Measurements from ENCODE around the gene PURA.

The PURA gene

DNA sequence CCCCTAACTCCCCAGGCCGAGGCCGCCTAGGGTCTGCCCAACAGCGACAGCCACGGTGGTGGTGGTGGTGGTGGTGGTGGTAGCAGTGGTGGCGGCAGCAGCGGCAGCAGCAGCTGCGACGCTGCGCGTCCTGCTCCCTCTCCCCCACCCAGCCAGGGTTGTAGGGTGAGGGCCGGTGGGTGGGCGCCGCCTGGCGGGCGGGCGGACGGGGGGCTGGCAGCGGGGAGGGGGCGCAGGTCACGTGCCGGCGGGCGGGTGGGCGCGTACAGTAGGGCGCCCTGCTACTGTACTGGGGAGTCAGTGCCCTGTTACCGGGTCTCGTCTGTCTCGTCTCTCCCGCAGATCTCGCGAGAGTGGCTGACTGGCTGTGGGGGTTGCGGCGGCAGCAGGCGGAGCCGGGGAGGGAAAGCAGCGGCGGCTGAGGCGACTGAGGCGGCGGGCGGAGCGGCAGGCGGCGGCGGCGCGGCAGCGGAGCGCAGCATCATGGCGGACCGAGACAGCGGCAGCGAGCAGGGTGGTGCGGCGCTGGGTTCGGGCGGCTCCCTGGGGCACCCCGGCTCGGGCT is at the start of gene PURA:
PURA (plus strand) TSS at position 411 of the 565 bp plus-strand sequence; CDS start at position 484, 73 bp downstream.
- peak; percentile 83 for DNase-seq (ENCODE audit: low spot score)

GRCh38 chr5:140072812-140073211 is 41.1 kb upstream of the PURA start:
- no peak for DNase-seq (ENCODE audit: low spot score)

DNA sequence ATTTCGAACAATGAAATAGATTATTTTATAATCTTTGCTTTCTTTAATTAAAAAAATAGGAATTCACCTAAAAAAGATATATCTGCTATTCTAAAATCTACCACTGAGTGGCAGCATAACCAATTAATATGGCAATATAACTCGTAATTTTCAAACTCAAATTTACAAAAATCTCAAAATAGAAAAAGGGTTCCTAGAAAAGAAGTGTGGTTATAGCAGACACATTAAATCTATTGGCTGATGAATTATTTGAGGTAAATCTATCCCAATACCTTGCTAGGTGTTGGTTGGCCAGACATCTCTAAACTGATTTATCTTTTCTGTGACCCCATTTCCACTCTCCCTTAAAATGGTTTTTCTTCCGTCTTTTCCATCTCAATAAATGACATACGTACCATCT is 40.6 kb upstream of the PURA start:
- no peak for DNase-seq (ENCODE audit: low spot score)

DNA sequence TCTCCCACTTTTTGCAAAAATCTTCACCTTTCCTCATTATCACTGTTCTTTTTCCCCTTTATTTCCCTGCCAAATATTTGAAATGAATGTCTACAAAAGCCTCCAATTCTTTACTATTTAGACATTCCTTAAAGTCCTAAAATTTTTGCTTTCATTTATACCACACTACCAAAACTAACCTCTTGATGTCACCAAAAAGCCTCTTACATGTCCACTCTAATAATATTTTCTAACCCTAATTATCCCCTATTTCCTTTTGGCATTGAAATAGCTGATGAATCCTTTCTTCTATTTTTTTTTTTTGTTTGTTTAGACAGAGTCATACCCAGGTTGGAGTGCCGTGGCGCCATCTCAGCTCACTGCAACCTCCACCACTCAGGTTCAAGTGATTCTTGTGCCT is 38.5 kb upstream of the PURA start:
- no peak for DNase-seq (ENCODE audit: low spot score)

GRCh38 chr5:140076142-140076541 is 37.8 kb upstream of the PURA start:
- no peak for DNase-seq (ENCODE audit: low spot score)

DNA sequence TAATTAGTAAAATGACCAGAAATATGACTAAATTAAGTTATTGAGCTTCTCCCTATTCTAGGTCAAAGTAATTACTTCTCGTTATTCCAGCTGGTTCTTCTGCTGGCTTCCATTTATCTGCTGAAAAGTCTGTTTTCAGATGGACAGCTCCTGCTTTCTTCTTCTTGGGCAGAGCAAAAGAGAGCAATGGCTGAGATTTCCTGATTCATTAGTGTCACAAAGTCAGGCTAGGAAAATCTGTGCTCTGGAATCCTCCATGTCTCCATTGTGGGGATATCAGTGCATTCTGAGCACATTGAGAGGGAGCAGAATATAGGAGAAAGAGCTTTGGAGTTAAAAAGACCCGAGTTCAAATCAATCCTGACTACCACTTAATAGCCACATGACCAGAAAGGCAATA is 37.1 kb upstream of the PURA start:
- no peak for DNase-seq (ENCODE audit: low spot score)

DNA sequence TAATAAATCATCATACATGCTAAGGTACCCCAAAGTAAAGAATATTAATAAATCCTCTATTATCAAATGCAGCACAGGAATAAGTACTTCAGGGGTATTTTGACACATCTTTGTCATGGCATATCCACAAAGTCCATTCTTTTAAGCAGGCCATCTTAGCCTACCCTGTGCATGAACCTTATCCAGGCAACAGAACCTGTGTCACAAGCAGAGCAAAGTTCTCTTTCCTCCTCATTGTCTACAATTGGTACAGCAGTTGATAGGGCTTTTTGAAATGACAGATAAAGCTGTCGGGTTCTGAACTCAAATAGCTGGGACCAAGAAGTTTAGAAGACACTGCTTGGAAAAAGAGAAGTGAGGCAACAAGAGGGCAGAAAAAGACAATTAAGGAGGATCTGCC is 30.8 kb upstream of the PURA start:
- no peak for DNase-seq (ENCODE audit: low spot score)

GRCh38 chr5:140083650-140084049 is 30.3 kb upstream of the PURA start:
- no peak for DNase-seq (ENCODE audit: low spot score)

- no peak for DNase-seq (ENCODE audit: low spot score)
Observed at GRCh38 chr5:140084541-140084940, 29.4 kb upstream of the PURA start.

DNA sequence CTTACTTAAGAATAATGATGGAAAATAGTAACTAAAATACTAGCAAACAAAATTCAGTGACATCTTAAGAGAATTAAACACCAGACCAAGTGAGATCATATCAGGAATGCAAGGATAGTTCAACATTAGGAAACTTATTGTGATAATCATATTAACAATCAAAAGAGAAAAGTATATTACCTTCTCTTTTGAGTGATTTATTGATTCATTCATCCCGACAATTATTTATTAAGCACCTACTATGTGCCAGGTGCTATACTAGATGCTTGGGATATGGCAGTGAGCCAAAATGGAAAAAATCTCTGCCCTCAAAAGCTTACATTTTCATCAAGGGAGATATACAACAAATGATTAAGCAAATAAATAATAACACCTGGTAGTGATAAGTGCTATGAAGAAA is 23.7 kb upstream of the PURA start:
- DNase-seq (ENCODE audit: low spot score): no peak

- no peak for DNase-seq (ENCODE audit: low spot score)
Observed at GRCh38 chr5:140093179-140093578, 20.7 kb upstream of the PURA start.

DNA sequence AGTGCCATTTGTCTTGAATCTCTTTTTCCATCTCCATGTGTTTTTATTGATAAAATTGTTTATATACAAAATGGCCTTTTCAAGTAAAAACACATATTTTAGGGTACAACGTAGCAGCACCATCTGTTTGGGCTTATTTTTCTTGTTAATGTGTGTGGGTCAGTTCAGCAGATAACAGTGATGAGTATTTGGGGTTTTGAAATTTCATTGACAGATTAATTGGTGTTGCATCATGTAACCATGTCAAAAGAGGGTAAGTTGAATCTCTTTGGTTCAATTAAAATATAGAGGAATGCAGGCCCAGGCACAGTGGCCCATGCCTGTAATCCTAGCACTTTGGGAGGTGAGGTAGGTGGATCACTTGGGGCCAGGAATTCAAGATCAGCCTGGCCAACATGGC is 20.0 kb upstream of the PURA start:
- no peak for DNase-seq (ENCODE audit: low spot score)

- no peak for DNase-seq (ENCODE audit: low spot score)
Observed at GRCh38 chr5:140094889-140095288, 19.0 kb upstream of the PURA start.

DNA sequence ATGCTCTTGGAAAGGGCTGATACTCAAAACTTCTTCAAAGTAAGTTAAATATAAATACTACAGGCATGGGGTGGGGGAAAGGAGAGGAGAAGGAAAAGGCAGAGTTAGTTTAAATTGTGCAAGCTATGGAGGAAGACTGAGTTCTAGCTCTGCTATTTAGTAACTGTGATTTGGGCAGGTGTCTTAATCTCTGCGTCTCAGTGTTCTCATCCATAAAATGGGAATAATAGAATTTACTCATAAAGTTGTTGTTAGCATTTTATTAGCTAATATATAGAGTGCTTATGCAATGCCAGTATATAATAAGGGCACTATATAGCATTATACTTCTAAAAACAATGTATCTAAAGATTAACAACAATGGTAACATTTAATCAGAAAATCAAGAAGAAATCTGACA is 12.7 kb upstream of the PURA start:
- DNase-seq (ENCODE audit: low spot score): no peak

DNA sequence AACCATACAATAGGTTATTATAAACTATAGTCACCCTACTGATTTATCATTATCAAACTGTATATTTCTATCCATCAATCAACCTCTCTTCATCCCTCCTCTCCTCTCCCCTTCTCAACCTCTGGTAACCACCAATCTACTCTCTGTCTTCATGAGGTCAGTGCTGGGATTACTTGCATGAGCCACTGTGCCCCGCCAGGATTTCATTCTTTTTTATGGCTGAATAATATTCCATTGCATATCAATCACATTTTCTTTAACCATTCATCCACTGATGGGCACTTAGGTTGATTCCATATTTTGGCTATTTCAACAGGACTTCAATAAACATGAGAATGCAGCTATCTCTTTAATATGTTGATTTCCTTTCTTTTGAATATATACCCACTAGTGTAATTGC is 10.8 kb upstream of the PURA start:
- no peak for DNase-seq (ENCODE audit: low spot score)

- DNase-seq (ENCODE audit: low spot score): no peak
Observed at GRCh38 chr5:140104100-140104499, 9.8 kb upstream of the PURA start.

DNA sequence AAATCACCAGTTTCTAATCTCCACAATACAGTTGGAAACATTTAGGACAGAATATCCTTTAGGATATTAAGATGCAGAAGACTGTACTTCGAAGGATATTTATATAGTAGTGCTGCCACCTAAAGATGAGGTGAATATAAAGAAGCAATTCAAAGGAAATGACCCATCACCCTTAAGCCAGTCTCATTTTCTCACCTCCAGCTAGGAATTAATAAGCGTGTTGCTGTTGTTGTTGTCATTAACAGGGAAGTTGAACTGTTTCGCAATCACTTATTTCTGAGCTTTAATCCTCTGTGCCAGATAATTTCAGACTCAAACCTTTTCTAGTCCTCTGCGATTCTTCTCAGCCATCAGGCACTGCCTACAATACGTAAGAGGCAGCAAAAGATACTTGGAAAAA is 7.8 kb upstream of the PURA start:
- DNase-seq (ENCODE audit: low spot score): no peak

GRCh38 chr5:140106805-140107311 is 7.1 kb upstream of the PURA start:
- no peak for DNase-seq (ENCODE audit: low spot score)

- peak; percentile 89 for DNase-seq (ENCODE audit: low spot score)
Observed at GRCh38 chr5:140107312-140108092, 6.4 kb upstream of the PURA start.

GRCh38 chr5:140108093-140109017 is 5.6 kb upstream of the PURA start:
- no peak for DNase-seq (ENCODE audit: low spot score)

GRCh38 chr5:140109018-140109758 is 4.7 kb upstream of the PURA start:
- DNase-seq (ENCODE audit: low spot score): no peak

Measured in globus pallidus (tissue), 1 donor.